ENCODE results near the gene EFNA5.

GRCh38 chr5:107655831-107656230 lies 14.9 kb downstream of the EFNA5 start:
- no peak for TF ChIP-seq GATA3 (IDR thresholded peaks at IDR 0.05; ENCODE audit: low read depth, low read length)
- no peak for TF ChIP-seq GATA2 (IDR thresholded peaks at IDR 0.05; ENCODE audit: low read depth, low read length)

Measured in SH-SY5Y (cell line).